ENCODE data around the gene TNNT3.

Gene TNNT3

GRCh38 chr11:1899090-1899489 is 20.4 kb upstream of the TNNT3 start:
- DNase-seq: no peak

- no peak for DNase-seq
Observed at GRCh38 chr11:1899686-1900085, 19.8 kb upstream of the TNNT3 start.

- no peak for DNase-seq
Observed at GRCh38 chr11:1906181-1906580, 13.3 kb upstream of the TNNT3 start.

GRCh38 chr11:1906611-1907423 is 12.7 kb upstream of the TNNT3 start:
- DNase-seq: no peak

DNA sequence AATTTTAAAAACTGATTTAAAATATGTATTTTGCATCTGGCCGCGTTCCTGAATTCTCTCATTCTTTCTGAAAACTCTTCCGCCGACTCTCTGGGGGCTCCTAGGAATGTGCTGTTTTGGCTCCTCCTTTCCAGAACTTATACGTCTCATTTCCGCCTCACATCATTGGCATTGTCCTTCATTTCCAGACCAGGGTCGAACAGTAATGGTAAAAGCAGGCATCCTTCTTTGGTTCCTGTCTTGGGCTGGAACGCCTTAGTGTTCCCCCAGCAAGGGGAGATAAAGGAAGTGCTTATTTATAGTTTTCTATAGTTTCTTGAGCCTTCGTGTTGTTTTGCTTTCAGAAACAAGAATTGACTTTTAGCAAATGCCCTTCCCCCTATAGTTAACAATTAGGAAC is 10.9 kb upstream of the TNNT3 start:
- DNase-seq: no peak

GRCh38 chr11:1909524-1909923 is 10.0 kb upstream of the TNNT3 start:
- no peak for DNase-seq

GRCh38 chr11:1912289-1912878 is 7.1 kb upstream of the TNNT3 start:
- DNase-seq: no peak

DNA sequence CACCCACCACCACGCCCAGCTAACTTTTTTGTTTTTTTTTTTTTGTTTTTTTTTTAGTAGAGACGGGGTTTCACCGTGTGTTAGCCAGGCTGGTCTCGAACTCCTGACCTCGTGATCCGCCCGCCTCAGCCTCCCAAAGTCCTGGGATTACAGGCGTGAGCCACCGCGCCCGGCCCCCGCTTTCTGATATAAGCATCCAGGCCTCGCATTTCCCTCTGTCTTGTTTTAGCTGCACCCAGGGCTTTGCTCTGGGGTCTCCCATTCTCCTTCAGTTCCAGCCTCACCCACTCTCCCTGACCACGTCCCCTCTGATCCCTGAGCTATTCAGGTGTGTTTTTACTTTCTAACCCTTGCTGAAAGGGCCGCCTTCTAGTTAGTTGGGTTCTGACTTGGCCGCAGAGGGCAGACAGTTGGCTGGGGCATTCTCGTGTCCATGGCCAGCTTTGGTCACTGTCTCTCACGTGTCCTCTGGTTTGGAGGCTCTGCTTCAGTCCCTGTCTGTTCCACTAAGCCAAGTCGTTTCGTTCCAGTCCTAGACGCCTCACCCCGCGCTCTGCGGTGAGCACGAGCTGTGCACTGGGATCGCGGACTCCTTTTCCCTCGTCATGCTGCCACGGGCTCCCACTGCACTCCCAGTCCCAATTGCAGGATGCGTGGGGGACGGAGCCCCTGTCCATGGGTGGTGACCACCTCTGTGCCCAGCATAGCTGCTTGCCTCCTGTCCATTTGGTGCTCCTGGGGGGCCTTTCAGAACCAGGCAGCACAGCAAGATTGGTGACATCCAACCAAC is 6.0 kb upstream of the TNNT3 start:
- DNase-seq: no peak

GRCh38 chr11:1915795-1916131 is 3.7 kb upstream of the TNNT3 start:
- no peak for DNase-seq

DNA sequence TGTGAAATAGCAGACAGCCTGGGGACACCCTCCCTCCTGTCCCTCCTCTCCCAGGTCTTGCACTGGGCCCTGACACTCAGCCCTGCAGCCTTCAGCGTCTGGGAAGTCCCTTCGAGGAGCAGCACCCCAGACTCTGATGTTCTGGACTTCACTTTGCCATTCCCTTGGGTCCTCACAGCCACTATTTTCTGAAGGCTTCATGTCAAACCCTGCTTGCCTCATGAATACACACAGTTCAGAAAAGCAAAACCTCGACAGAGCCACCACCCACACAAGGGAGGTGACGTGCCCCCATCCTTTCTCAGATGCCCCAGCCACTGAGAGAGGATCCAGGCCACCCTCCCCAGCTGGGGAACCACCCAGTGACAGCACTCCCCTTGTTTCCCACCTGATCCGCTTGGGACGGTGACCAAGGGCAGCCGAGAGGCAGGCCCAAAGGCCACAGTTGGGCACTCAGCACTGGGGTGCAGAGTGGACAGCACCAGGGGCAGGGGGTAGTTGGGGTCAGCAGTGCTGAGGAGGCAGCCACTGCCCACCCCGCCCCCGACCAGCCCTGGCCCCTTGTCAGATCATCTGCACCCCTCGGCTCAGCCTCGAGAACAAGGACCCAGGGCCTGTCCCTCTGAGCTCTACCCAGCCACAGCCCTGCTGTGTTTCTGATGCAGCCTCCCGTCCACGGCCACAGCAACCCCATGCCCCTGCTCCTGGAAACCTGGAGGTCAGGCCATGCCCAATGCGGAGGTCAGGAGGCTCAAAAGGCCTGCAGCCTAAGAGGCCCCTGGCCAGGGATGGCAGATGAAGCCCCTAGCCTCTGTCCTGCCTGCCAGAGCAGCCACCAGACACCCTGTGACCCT is 3.1 kb upstream of the TNNT3 start:
- no peak for DNase-seq

GRCh38 chr11:1916986-1917522 is 2.4 kb upstream of the TNNT3 start:
- no peak for DNase-seq

GRCh38 chr11:1917523-1918435 is 1.7 kb upstream of the TNNT3 start:
- DNase-seq: no peak

GRCh38 chr11:1918436-1919315 is 827 bp upstream of the TNNT3 start:
- DNase-seq: no peak

- DNase-seq: no peak
Observed at GRCh38 chr11:1920128-1920908, 815 bp downstream of the TNNT3 start.

DNA sequence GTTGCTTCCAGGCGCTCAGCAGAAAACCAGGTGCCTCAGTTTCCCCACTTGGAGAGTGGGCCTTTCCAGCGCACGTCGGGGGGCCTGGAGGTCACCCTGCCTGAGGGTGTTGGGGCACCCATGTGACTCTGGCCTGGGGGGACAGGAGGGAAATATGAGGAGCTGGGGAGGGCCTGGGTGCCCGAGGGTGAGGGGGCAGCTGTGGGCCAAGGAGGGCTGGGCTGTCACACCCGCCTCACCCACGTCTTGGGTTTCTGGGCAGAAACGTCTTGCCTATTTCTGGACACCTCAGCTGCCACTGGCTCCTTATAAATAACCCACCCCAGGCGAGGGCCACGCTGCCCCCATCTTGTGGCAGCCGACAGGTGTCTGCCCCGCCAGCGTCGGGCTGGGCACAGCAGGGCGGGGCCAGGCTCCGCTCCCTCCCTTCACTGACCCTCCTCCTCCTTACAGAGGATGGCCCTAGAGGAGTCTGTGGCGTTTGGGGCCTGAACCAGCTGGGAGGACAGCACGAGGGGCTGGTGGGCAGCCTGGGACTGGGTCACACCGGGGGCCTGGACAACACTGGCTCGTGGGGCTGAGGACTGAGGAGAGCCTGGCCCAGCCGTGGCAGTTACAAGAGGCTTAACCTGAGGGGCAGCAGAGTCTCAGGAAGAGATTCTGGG is 1.5 kb downstream of the TNNT3 start:
- no peak for DNase-seq

DNA sequence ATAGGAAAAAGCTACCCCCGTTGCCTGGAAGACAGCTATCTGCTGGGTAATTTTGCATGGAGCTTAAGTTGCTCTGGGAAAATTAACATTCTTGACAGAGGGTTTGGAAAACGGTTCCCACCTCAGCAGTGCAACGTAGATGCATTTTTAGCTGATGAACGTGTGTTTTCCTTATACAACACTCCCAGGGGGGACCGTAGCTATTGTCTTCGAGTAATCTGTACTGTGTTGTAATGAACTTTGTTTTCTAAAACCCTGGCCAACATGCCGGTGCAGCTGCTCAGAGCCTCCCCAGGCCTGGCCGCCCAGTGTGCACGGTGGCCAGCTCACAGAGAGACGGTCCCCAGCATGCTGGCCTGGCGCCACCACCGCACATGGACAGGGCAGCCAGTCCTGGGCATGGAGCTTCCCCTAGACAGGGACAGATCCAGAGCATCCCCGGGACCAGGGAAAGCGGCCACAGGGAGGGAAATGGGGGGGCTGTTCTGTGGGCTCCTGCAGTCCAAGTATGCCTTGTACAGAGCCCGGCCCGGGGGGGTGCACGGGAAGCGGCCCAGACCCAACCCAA is 2.2 kb downstream of the TNNT3 start:
- no peak for DNase-seq

DNA sequence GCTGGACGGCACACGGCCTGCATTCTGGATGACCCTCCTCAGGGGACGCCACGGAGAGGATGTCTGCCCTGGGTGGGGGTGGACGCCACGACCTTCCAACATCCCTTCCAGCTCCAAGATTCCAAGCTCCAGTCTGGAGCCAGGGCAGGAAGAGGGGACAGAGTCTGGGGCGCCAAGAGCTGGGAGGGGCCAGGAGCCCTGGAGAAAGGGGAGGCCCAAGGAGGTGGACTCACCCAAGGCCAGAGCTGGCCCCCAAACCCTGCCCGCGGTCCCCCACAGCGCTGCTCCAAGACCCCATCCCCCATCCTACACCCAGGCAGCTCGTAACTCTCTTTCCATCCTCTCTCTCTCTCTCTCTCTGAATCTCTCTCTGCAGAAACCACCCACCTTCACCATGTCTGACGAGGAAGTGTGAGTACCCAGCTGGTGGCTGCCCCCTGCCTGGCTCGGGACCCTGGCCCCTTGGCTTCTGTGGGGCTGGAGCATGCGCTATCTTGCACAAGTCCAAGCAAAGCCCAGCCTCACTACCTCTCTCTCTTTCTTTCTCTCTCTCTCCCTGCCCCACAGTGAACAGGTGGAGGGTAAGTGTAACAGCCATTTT is 3.1 kb downstream of the TNNT3 start:
- no peak for DNase-seq

DNA sequence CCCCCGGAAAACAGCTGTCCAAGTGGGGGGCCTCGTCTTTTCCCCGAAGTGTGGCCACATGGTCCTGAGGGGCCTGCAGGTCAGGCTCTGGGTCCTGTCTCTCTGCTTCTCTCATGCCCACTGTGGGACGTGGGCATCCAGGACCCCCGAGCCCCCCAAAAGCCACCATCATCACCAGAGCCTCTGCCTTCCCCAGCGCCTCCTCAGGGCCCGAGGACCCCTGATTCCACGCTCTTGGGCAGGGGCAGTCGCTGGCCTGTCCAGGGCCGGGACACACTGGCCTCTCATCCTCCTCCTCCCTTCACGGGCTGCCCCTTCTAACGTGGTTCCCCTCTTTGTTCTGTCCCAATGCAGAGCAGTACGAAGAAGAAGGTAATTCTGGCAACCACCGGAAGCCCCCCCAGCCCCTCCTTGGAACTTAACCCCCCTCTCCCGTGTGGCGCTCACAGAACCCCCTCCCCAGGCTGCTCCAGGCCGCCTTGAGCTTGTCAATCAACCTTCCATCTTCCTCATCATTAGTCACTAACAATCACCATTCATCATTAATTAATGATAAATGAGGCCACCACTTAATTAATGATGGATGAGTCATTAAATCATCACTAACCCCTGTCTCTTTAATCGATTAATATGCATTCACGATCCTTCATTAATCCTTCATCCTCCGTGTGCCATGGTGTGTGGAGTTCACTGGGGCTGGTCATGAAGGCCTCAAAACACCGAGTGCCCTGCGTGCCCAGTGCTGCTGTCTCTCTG is 3.9 kb downstream of the TNNT3 start:
- no peak for DNase-seq

Measured in activated effector memory CD4-positive, alpha-beta T cell treated with Interleukin-2 at 50 U/mL for 16 hours (primary cell).